ENCODE measurements around the gene TCF12.

TCF12 gene

GRCh38 chr15:57280464-57280863 lies 362.0 kb downstream of the TCF12 start:
- no peak for DNase-seq

GRCh38 chr15:57281321-57281720 lies 362.9 kb downstream of the TCF12 start:
- DNase-seq: no peak

- no peak for DNase-seq
These were observed 364.2 kb downstream of the TCF12 start for GRCh38 chr15:57282686-57283085.

- DNase-seq: peak; percentile 71
These were observed 365.5 kb downstream of the TCF12 start for GRCh38 chr15:57283774-57284503.

GRCh38 chr15:57284535-57284934 lies 366.1 kb downstream of the TCF12 start:
- DNase-seq: no peak

GRCh38 chr15:57285386-57285785 lies 366.9 kb downstream of the TCF12 start:
- no peak for DNase-seq

- DNase-seq: no peak
These were observed 368.1 kb downstream of the TCF12 start for GRCh38 chr15:57286446-57287122.

- no peak for DNase-seq
These were observed 368.7 kb downstream of the TCF12 start for GRCh38 chr15:57287123-57287521.

GRCh38 chr15:57288926-57289580 lies 370.6 kb downstream of the TCF12 start:
- peak; percentile 24 for DNase-seq

GRCh38 chr15:57290187-57290586 lies 371.7 kb downstream of the TCF12 start:
- DNase-seq: no peak

- DNase-seq: no peak
These were observed 372.4 kb downstream of the TCF12 start for GRCh38 chr15:57290826-57291225.

- DNase-seq: no peak
These were observed 378.2 kb downstream of the TCF12 start for GRCh38 chr15:57296473-57297162.

GRCh38 chr15:57297163-57297593 lies 378.7 kb downstream of the TCF12 start:
- DNase-seq: no peak

- DNase-seq: no peak
These were observed 379.2 kb downstream of the TCF12 start for GRCh38 chr15:57297630-57298029.

GRCh38 chr15:57298204-57298603 lies 379.8 kb downstream of the TCF12 start:
- no peak for DNase-seq

- DNase-seq: no peak
These were observed 380.6 kb downstream of the TCF12 start for GRCh38 chr15:57298843-57299550.

- no peak for DNase-seq
These were observed 382.9 kb downstream of the TCF12 start for GRCh38 chr15:57301307-57301706.

- DNase-seq: no peak
These were observed 384.3 kb downstream of the TCF12 start for GRCh38 chr15:57302640-57303257.

GRCh38 chr15:57305009-57305408 lies 386.6 kb downstream of the TCF12 start:
- no peak for DNase-seq

- peak; percentile 91 for DNase-seq
These were observed 387.9 kb downstream of the TCF12 start for GRCh38 chr15:57306161-57306943.

- DNase-seq: peak; percentile 15
These were observed 388.5 kb downstream of the TCF12 start for GRCh38 chr15:57306944-57307411.
